Endothelial cell of umbilical vein (primary cell): ENCODE measurements around the gene CEP63.

ENCODE experiments used
- EZH2 ChIP-seq: IDR thresholded peaks from 2 replicates; pipeline ENCODE4 v1.6.1; 2012; ENCODE audit warnings: borderline replicate concordance, low read depth, mild to moderate bottlenecking, moderate library complexity, low read length, inconsistent platforms; ENCODE audit not compliant: severe bottlenecking
- FOS ChIP-seq: IDR thresholded peaks from 2 replicates; pipeline ENCODE4 v1.6.1; 2011; ENCODE audit warnings: mild to moderate bottlenecking, low read length, moderate library complexity, borderline replicate concordance; ENCODE audit not compliant: insufficient read depth
- GATA2 ChIP-seq: IDR thresholded peaks from 2 replicates; pipeline ENCODE4 v1.7.0; 2011; ENCODE audit warnings: low read depth, mild to moderate bottlenecking, moderate library complexity, mixed read lengths, low read length; ENCODE audit not compliant: insufficient read length, insufficient read depth
- JUN ChIP-seq: IDR thresholded peaks from 2 replicates; pipeline ENCODE4 v1.6.1; 2011; ENCODE audit warnings: borderline replicate concordance, low read depth; ENCODE audit not compliant: insufficient read length, insufficient read depth
- MYC ChIP-seq: IDR thresholded peaks from one replicate; pipeline ENCODE4 v1.6.1; 2011; ENCODE audit warnings: mild to moderate bottlenecking, low read depth, low read length
- POLR2A ChIP-seq: IDR thresholded peaks from 2 replicates; pipeline ENCODE4 v1.6.1; 2012; ENCODE audit warnings: low read depth, mild to moderate bottlenecking, control low read depth, low read length
- POLR2AphosphoS5 ChIP-seq: IDR thresholded peaks from 2 replicates; pipeline ENCODE4 v1.6.1; 2012; ENCODE audit warnings: low read depth, mild to moderate bottlenecking, control low read depth, low read length, moderate library complexity; ENCODE audit not compliant: insufficient read depth
- TF ChIP-seq, protein P1 (sequence below), 2 donors: IDR thresholded peaks; 1 replicate in 1 of 2; 2 replicates in 1 of 2; pipeline ENCODE4 v1.5.1; 2011; ENCODE audit warnings: low read length in 2 of 2, mild to moderate bottlenecking in 2 of 2, moderate library complexity in 2 of 2, control low read depth in 1 of 2, inconsistent platforms in 1 of 2, low read depth in 1 of 2; ENCODE audit not compliant: insufficient read depth in 1 of 2; ENCODE audit errors: extremely low read depth in 1 of 2
- TF ChIP-seq, protein P2 (sequence below): IDR thresholded peaks from 2 replicates; pipeline ENCODE4 v1.6.1; 2011; ENCODE audit not compliant: insufficient read depth, insufficient read length

- TF ChIP-seq, protein P1, sequence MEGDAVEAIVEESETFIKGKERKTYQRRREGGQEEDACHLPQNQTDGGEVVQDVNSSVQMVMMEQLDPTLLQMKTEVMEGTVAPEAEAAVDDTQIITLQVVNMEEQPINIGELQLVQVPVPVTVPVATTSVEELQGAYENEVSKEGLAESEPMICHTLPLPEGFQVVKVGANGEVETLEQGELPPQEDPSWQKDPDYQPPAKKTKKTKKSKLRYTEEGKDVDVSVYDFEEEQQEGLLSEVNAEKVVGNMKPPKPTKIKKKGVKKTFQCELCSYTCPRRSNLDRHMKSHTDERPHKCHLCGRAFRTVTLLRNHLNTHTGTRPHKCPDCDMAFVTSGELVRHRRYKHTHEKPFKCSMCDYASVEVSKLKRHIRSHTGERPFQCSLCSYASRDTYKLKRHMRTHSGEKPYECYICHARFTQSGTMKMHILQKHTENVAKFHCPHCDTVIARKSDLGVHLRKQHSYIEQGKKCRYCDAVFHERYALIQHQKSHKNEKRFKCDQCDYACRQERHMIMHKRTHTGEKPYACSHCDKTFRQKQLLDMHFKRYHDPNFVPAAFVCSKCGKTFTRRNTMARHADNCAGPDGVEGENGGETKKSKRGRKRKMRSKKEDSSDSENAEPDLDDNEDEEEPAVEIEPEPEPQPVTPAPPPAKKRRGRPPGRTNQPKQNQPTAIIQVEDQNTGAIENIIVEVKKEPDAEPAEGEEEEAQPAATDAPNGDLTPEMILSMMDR (IDR thresholded peaks at IDR 0.05; ENCODE audit: extremely low read depth in 1 of 2, insufficient read depth in 1 of 2, low read depth in 1 of 2, low read length in 2 of 2), result no peak
- TF ChIP-seq POLR2AphosphoS5, result no peak
- TF ChIP-seq JUN, result no peak
- TF ChIP-seq, protein P2, sequence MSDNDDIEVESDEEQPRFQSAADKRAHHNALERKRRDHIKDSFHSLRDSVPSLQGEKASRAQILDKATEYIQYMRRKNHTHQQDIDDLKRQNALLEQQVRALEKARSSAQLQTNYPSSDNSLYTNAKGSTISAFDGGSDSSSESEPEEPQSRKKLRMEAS, result no peak
- no peak for TF ChIP-seq POLR2A
- TF ChIP-seq EZH2, result no peak
- TF ChIP-seq MYC, result no peak
- no peak for TF ChIP-seq GATA2
- TF ChIP-seq FOS, result no peak
Observed at GRCh38 chr3:134445636-134446035, 40.2 kb upstream of the CEP63 start.
